H9 (cell line): ENCODE measurements around the gene SPATA22. TPM values are rescaled to one million over a fixed set of nuclear protein-coding genes. Genes with fewer than 3 reads are reported as not detected.

Source experiments
- DNase-seq: peaks from one replicate; pipeline ENCODE4 v3.0.0-alpha.2; 2017
- H2AFZ ChIP-seq: one replicate; pipeline ENCODE4 v1.6.1; 2013; ENCODE audit warnings: mild to moderate bottlenecking, low read length, control low read depth, moderate library complexity
- H2AK5ac ChIP-seq: 2 replicates; pipeline ENCODE4 v1.6.1; 2013; ENCODE audit warnings: low read length, control low read depth, mixed read lengths; ENCODE audit not compliant: insufficient read length
- H2BK120ac ChIP-seq: one replicate; pipeline ENCODE4 v1.6.1; 2013; ENCODE audit warnings: low read depth, mild to moderate bottlenecking, low read length, control low read depth, inconsistent platforms; ENCODE audit not compliant: poor library complexity, severe bottlenecking
- H2BK12ac ChIP-seq: 2 replicates; pipeline ENCODE4 v1.6.1; 2013; ENCODE audit warnings: low read length, control low read depth, mixed read lengths, low read depth; ENCODE audit not compliant: insufficient read length
- H2BK15ac ChIP-seq: 2 replicates; pipeline ENCODE4 v1.6.1; 2013; ENCODE audit warnings: low read depth, low read length, control low read depth
- H2BK20ac ChIP-seq: one replicate; pipeline ENCODE4 v1.6.1; 2013; ENCODE audit warnings: low read depth, mild to moderate bottlenecking, low read length, control low read depth, inconsistent platforms; ENCODE audit not compliant: poor library complexity, severe bottlenecking
- H2BK5ac ChIP-seq: 2 replicates; pipeline ENCODE4 v1.6.1; 2013; ENCODE audit warnings: low read length, control low read depth, mixed read lengths; ENCODE audit not compliant: insufficient read length
- H3K14ac ChIP-seq: 2 replicates; pipeline ENCODE4 v1.6.1; 2013; ENCODE audit warnings: low read length, control low read depth; ENCODE audit not compliant: insufficient read depth
- H3K18ac ChIP-seq: 2 replicates; pipeline ENCODE4 v1.6.1; 2013; ENCODE audit warnings: low read depth, mild to moderate bottlenecking, mixed read lengths, low read length, control low read depth; ENCODE audit not compliant: insufficient read length
- H3K23ac ChIP-seq: 2 replicates; pipeline ENCODE4 v1.6.1; 2013; ENCODE audit warnings: low read length, control low read depth, mixed read lengths, low read depth; ENCODE audit not compliant: insufficient read length
- H3K23me2 ChIP-seq: 2 replicates; pipeline ENCODE4 v1.6.1; 2013; ENCODE audit warnings: low read depth, mild to moderate bottlenecking, mixed read lengths, low read length, control low read depth; ENCODE audit not compliant: insufficient read length, poor library complexity, severe bottlenecking
- H3K27ac ChIP-seq: 2 replicates; pipeline ENCODE4 v1.5.1; 2013; ENCODE audit warnings: low read length, control low read depth, mixed read lengths, low read depth; ENCODE audit not compliant: insufficient read length
- H3K27me3 ChIP-seq: 2 replicates; pipeline ENCODE4 v1.6.1; 2013; ENCODE audit warnings: low read length, control low read depth, inconsistent platforms; ENCODE audit not compliant: insufficient read depth
- H3K4ac ChIP-seq: 2 replicates; pipeline ENCODE4 v1.6.1; 2013; ENCODE audit warnings: low read depth, mild to moderate bottlenecking, control low read depth, inconsistent platforms, low read length, moderate library complexity
- H3K4me1 ChIP-seq: 2 replicates; pipeline ENCODE4 v1.6.1; 2013; ENCODE audit warnings: low read length, control low read depth, inconsistent platforms; ENCODE audit not compliant: insufficient read depth
- H3K4me2 ChIP-seq: 2 replicates; pipeline ENCODE4 v1.6.1; 2013; ENCODE audit warnings: low read length, control low read depth, mixed read lengths; ENCODE audit not compliant: insufficient read length, insufficient read depth
- H3K56ac ChIP-seq: 2 replicates; pipeline ENCODE4 v1.6.1; 2013; ENCODE audit warnings: low read depth, mild to moderate bottlenecking, mixed read lengths, low read length, control low read depth; ENCODE audit not compliant: insufficient read length
- H3K79me1 ChIP-seq: 2 replicates; pipeline ENCODE4 v1.6.1; 2013; ENCODE audit warnings: low read depth, mild to moderate bottlenecking, moderate library complexity, low read length, control low read depth, inconsistent platforms; ENCODE audit not compliant: insufficient read depth, poor library complexity, severe bottlenecking
- H3K79me2 ChIP-seq: 2 replicates; pipeline ENCODE4 v1.6.1; 2013; ENCODE audit warnings: low read length, control low read depth, inconsistent platforms; ENCODE audit not compliant: insufficient read depth
- H3K9ac ChIP-seq: 2 replicates; pipeline ENCODE4 v1.6.1; 2013; ENCODE audit warnings: low read length, control low read depth, mixed read lengths; ENCODE audit not compliant: insufficient read length; ENCODE audit errors: extremely low read depth
- H3K9me3 ChIP-seq: one replicate; pipeline ENCODE4 v1.6.1; 2013; ENCODE audit warnings: low read depth, low read length, inconsistent platforms; ENCODE audit not compliant: control insufficient read depth
- H3T11ph ChIP-seq: one replicate; pipeline ENCODE4 v1.6.1; 2013; ENCODE audit warnings: mild to moderate bottlenecking, low read length, control low read depth, inconsistent platforms
- H4K20me1 ChIP-seq: one replicate; pipeline ENCODE4 v1.6.1; 2013; ENCODE audit not compliant: control insufficient read depth, insufficient read length, insufficient read depth
- H4K5ac ChIP-seq: 2 replicates; pipeline ENCODE4 v1.6.1; 2013; ENCODE audit warnings: low read depth, mild to moderate bottlenecking, mixed read lengths, low read length, control low read depth; ENCODE audit not compliant: insufficient read length
- H4K8ac ChIP-seq: replicated peaks from 2 replicates; pipeline ENCODE4 v1.6.1; 2013; ENCODE audit warnings: low read length, control low read depth, mixed read lengths, low read depth; ENCODE audit not compliant: insufficient read length
- H4K91ac ChIP-seq: 2 replicates; pipeline ENCODE4 v1.6.1; 2013; ENCODE audit warnings: low read depth, mild to moderate bottlenecking, moderate library complexity, mixed read lengths, low read length, control low read depth; ENCODE audit not compliant: insufficient read length
- H3K27ac Mint-ChIP-seq, 3 experiments: 2 replicates in 2 of 3; 3 replicates in 1 of 3; pipeline ENCODE4 v1.8.0; 2020 to 2021; ENCODE audit warnings: mixed read lengths in 3 of 3, mild to moderate bottlenecking in 1 of 3, moderate library complexity in 1 of 3
- H3K27me3 Mint-ChIP-seq: 2 replicates; pipeline ENCODE4 v1.8.0; 2021; ENCODE audit warnings: low read depth, mild to moderate bottlenecking, moderate library complexity, mixed read lengths
- H3K36me3 Mint-ChIP-seq, 3 experiments: 2 replicates in 2 of 3; 3 replicates in 1 of 3; pipeline ENCODE4 v1.8.0; 2020 to 2021; ENCODE audit warnings: low read depth in 3 of 3, mixed read lengths in 3 of 3; ENCODE audit not compliant: insufficient read depth in 1 of 3
- H3K4me1 Mint-ChIP-seq, 2 experiments: 2 replicates each; pipeline ENCODE4 v1.8.0; 2020; ENCODE audit warnings: mixed read lengths in 2 of 2
- H3K4me3 Mint-ChIP-seq, 2 experiments: 2 replicates in 1 of 2; 3 replicates in 1 of 2; pipeline ENCODE4 v1.8.0; 2020 to 2021; ENCODE audit warnings: mild to moderate bottlenecking in 2 of 2, mixed read lengths in 2 of 2, moderate library complexity in 1 of 2
- H3K9me3 Mint-ChIP-seq, 2 experiments: 2 replicates in 1 of 2; 3 replicates in 1 of 2; pipeline ENCODE4 v1.8.0; 2020; ENCODE audit warnings: mild to moderate bottlenecking in 2 of 2, mixed read lengths in 2 of 2, moderate library complexity in 1 of 2
- WGBS: extraction: QIAGEN DNeasy Blood & Tissue Kit; methylation state at CpG from one replicate; pipeline ENCODE4 v1.1.7; 2013; ENCODE audit warnings: missing lambda C conversion rate, low lambda C conversion rate, mixed read lengths; ENCODE audit not compliant: insufficient read length; ENCODE audit errors: extremely low coverage; 5-methylcytosine and 5-hydroxymethylcytosine counted together
- total RNA-seq: library from RNA; stranded (reverse); gene quantifications from 2 replicates; pipeline ENCODE4 v1.2.1, GENCODE V29; 2021
- TF ChIP-seq, protein P1 (sequence below): fragments of 200-600 bp; sonication (generic); conservative IDR thresholded peaks from 3 replicates; pipeline ENCODE4 v1.8.0; 2021; ENCODE audit warnings: antibody characterized with exemption, mild to moderate bottlenecking

SPATA22 gene
- total RNA-seq, 1 experiment from 2014 or later, result not detected

DNA sequence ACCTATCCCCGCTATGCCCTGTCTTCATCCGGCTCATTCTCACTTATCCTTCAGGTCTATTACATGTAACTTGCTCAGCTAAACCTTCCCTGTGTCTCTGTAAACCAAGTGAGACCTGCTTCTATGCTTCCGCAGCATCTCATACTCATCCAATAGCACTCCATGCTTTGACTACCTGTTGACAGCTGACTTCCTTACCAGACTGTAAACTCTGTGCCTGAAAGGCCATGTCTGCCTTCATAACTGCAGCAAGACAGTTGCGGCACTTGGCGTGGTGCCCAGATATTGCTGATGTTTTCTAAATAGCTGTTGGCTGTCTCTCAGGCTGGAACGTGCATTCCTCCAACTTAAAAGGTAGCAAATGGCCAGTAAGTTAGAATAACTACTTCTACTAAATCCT, 71.6 kb downstream of the SPATA22 start:
- no peaks in the 10 kb centered on the region for H3K4me1 Mint-ChIP-seq
- Histone ChIP-seq H4K20me1 (no peaks in the 10 kb centered on the region), H2BK15ac (no peak overlapping the region), H3K27ac (no peak overlapping the region), H2AFZ (no peak overlapping the region), H4K8ac (no peak overlapping the region), H3K79me2 (no peaks in the 10 kb centered on the region), H3K4me2 (no peak overlapping the region), H3K4me1 (no peaks in the 10 kb centered on the region), H4K5ac (no peak overlapping the region), H3K4ac (no peak overlapping the region), H3T11ph (no peak overlapping the region), H3K9me3 (peaks cover 29% of the 10 kb centered on the region), H3K23ac (no peak overlapping the region), H3K9ac (no peak overlapping the region), H2AK5ac (no peak overlapping the region), H2BK20ac (no peak overlapping the region), H3K79me1 (no peaks in the 10 kb centered on the region), H2BK12ac (no peak overlapping the region), H3K56ac (no peak overlapping the region), H3K27me3 (no peaks in the 10 kb centered on the region), H2BK5ac (no peak overlapping the region), H3K18ac (no peak overlapping the region), H2BK120ac (no peak overlapping the region), H4K91ac (no peak overlapping the region), H3K14ac (no peak overlapping the region), H3K23me2 (no peaks in the 10 kb centered on the region)
- DNase-seq, result no peak
- TF ChIP-seq, protein P1, sequence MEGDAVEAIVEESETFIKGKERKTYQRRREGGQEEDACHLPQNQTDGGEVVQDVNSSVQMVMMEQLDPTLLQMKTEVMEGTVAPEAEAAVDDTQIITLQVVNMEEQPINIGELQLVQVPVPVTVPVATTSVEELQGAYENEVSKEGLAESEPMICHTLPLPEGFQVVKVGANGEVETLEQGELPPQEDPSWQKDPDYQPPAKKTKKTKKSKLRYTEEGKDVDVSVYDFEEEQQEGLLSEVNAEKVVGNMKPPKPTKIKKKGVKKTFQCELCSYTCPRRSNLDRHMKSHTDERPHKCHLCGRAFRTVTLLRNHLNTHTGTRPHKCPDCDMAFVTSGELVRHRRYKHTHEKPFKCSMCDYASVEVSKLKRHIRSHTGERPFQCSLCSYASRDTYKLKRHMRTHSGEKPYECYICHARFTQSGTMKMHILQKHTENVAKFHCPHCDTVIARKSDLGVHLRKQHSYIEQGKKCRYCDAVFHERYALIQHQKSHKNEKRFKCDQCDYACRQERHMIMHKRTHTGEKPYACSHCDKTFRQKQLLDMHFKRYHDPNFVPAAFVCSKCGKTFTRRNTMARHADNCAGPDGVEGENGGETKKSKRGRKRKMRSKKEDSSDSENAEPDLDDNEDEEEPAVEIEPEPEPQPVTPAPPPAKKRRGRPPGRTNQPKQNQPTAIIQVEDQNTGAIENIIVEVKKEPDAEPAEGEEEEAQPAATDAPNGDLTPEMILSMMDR, result no peak
- peaks cover 0 to 22% (median 4%) of the 10 kb centered on the region in 3 experiments; a peak in 3 of 7 replicates for H3K36me3 Mint-ChIP-seq
- no CpG with 5 or more reads among the region's 6 CpGs for WGBS
- no peak overlapping the region for H3K4me3 Mint-ChIP-seq
- H3K9me3 Mint-ChIP-seq, result peaks cover 56 to 81% of the 10 kb centered on the region in 2 experiments
- no peak overlapping the region for H3K27ac Mint-ChIP-seq
- peaks cover 4% of the 10 kb centered on the region; the same call in 1 of the 2 replicates for H3K27me3 Mint-ChIP-seq
